ENCODE measurements around the gene TSFM.

DNA sequence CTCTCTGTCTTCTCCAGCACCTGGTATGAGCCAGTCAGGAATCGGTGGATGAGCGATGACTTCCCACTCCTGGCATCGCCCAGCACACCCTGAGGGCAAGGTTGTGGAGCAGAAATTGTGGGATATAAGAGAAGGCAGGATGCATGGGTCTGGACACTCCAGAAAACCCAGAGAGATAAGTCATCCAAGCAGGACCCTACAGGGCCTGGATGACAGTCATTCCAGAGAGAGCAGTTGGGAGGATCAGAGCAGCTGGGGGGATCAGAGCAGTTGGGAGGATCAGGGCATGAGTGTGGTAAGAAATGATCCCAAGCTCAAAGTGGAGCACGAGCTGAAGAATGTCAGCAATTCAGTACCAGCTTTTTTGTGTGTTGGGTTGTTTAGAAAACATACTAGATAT lies 48.0 kb upstream of the TSFM start:
- TF ChIP-seq, protein P1, sequence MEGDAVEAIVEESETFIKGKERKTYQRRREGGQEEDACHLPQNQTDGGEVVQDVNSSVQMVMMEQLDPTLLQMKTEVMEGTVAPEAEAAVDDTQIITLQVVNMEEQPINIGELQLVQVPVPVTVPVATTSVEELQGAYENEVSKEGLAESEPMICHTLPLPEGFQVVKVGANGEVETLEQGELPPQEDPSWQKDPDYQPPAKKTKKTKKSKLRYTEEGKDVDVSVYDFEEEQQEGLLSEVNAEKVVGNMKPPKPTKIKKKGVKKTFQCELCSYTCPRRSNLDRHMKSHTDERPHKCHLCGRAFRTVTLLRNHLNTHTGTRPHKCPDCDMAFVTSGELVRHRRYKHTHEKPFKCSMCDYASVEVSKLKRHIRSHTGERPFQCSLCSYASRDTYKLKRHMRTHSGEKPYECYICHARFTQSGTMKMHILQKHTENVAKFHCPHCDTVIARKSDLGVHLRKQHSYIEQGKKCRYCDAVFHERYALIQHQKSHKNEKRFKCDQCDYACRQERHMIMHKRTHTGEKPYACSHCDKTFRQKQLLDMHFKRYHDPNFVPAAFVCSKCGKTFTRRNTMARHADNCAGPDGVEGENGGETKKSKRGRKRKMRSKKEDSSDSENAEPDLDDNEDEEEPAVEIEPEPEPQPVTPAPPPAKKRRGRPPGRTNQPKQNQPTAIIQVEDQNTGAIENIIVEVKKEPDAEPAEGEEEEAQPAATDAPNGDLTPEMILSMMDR (IDR thresholded peaks at IDR 0.05) = no peak
- TF ChIP-seq POLR2A (IDR thresholded peaks at IDR 0.05) = no peak

All from lower leg skin (tissue), 3 donors.